GM12892 (cell line): Measurements from ENCODE around the gene FLT3.

Experiments
- POLR2A ChIP-seq: IDR thresholded peaks from 2 replicates; pipeline ENCODE4 v1.6.1; 2011; ENCODE audit warnings: low read depth, low read length, control low read depth
- POLR2AphosphoS5 ChIP-seq: IDR thresholded peaks from 2 replicates; pipeline ENCODE4 v1.6.1; 2011; ENCODE audit warnings: low read depth, low read length, control low read depth

GRCh38 chr13:28027071-28027470 lies 73.3 kb downstream of the FLT3 start:
- TF ChIP-seq POLR2A (no peak), POLR2AphosphoS5 (no peak)
